ENCODE measurements around the gene PHF12. TPM values are rescaled to one million over a fixed set of nuclear protein-coding genes. Genes with fewer than 3 reads are reported as not detected.

The PHF12 gene
- total RNA-seq, 1 donor from 2014 or later: 33.6 TPM

- peaks cover 14% of the 10 kb centered on the region for H3K4me1 Mint-ChIP-seq (ENCODE audit: low read depth)
Measured at GRCh38 chr17:28902819-28903545, 48.3 kb downstream of the PHF12 start, which contains the start of gene DHRS13. TSS of gene DHRS13 (minus strand) at chr17:28903079. CDS start at chr17:28902944, 135 bp downstream.

GRCh38 chr17:28901866-28902818, 49.2 kb downstream of the PHF12 start:
- Mint-ChIP-seq H3K36me3 (ENCODE audit: low read depth) (peaks cover 7% of the 10 kb centered on the region), H3K27me3 (ENCODE audit: low read depth) (no peaks in the 10 kb centered on the region), H3K27ac (ENCODE audit: unreplicated experiment) (peak overlapping the region; percentile 74), H3K4me3 (ENCODE audit: unreplicated experiment) (peak overlapping the region; percentile 79), H3K9me3 (ENCODE audit: low read depth) (no peaks in the 10 kb centered on the region), H3K4me1 (ENCODE audit: low read depth) (peaks cover 18% of the 10 kb centered on the region)
- no peak for TF ChIP-seq CTCF (IDR thresholded peaks at IDR 0.05)
- DNase-seq (ENCODE audit: low spot score): no peak

More at GRCh38 chr17:28902819-28903545, 48.3 kb downstream of the PHF12 start, which contains the start of gene DHRS13:
- peak; percentile 97 for TF ChIP-seq CTCF (IDR thresholded peaks at IDR 0.05)
- Mint-ChIP-seq H3K36me3 (ENCODE audit: low read depth) (peaks cover 9% of the 10 kb centered on the region), H3K27me3 (ENCODE audit: low read depth) (no peaks in the 10 kb centered on the region), H3K27ac (ENCODE audit: unreplicated experiment) (peak within 1 kb of the TSS; percentile 74), H3K9me3 (ENCODE audit: low read depth) (no peaks in the 10 kb centered on the region), H3K4me3 (ENCODE audit: unreplicated experiment) (peak within 1 kb of the TSS; percentile 79)
- DNase-seq (ENCODE audit: low spot score): no peak

DNA sequence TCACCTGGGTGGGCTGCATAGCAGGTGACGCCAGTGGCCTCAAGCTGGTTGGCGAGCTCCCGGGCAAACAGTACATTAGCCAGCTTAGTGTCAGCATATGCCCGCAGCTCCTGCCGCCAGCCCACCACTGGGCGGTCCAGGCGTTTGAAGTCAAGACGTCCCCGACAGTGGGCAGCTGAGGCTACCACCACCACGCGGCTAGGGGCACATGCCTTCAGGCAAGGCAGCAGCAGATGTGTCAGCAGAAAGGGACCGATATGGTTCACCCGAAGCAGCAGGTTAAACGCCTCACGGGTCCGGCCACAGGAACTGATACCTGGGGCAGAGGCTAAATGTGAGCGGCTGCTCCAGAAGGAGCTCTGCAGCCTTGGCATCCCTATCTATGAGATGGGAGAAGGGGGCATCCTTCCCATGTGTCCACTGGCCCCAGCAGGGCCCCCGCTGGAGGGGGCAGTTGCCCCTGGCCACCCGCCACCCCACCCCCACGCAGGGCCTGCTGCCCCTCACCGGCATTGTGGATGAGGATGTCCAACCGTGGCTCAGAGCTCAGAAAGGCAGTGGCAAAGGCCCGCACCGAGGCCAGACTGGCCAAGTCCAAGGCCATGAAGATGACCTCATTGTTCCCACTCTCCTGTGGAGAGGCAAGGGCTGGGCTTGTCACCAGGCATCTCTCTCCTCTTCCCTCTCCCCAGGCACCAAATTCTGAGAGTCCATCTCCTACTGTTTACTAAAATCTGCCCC, 50.2 kb downstream of the PHF12 start:
- no peak for DNase-seq (ENCODE audit: low spot score)
- Mint-ChIP-seq H3K4me1 (ENCODE audit: low read depth) (peaks cover 26% of the 10 kb centered on the region), H3K36me3 (ENCODE audit: low read depth) (no peaks in the 10 kb centered on the region), H3K27me3 (ENCODE audit: low read depth) (no peaks in the 10 kb centered on the region), H3K27ac (ENCODE audit: unreplicated experiment) (no peak overlapping the region), H3K9me3 (ENCODE audit: low read depth) (no peaks in the 10 kb centered on the region), H3K4me3 (ENCODE audit: unreplicated experiment) (no peak overlapping the region)
- no peak for TF ChIP-seq CTCF (IDR thresholded peaks at IDR 0.05)

- no peak overlapping the region for H3K27ac Mint-ChIP-seq (ENCODE audit: unreplicated experiment)
- no peaks in the 10 kb centered on the region for H3K36me3 Mint-ChIP-seq (ENCODE audit: low read depth)
- no peaks in the 10 kb centered on the region for H3K9me3 Mint-ChIP-seq (ENCODE audit: low read depth)
- peaks cover 33% of the 10 kb centered on the region for H3K4me1 Mint-ChIP-seq (ENCODE audit: low read depth)
- H3K4me3 Mint-ChIP-seq (ENCODE audit: unreplicated experiment): no peak overlapping the region
- no peaks in the 10 kb centered on the region for H3K27me3 Mint-ChIP-seq (ENCODE audit: low read depth)
- DNase-seq (ENCODE audit: low spot score): no peak
- TF ChIP-seq CTCF (IDR thresholded peaks at IDR 0.05): no peak
Measured at GRCh38 chr17:28899212-28899815, 52.0 kb downstream of the PHF12 start.

All from chondrocyte (in vitro differentiated cells).